Measurements from ENCODE around the gene CCT8L2.
"Not testable (repeated sequence)": the region's sequence is repeated elsewhere in the genome, so short reads cannot be mapped to it uniquely, and the experiment has no call there.

DNA sequence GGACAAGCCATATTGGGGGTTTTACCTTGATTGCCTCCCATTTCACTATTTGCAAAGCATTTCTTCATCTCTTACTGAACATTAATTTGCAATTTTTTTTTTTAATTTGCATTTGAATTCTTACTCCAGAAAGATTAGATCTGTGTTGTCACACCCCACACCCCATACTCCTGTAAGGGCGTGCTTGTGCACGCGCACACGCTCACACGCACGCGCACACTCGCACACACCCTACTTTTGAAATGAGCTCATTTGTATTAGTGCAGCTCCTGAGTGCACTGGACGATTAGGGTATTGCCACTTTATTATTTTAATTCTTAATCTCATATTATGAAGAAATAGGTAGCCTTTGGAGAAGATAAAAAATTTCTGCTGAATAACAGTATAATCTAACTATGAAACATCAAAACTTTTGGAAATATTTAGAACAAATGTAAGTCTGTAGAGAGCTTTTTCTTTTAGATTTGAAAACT, 11.2 kb upstream of the CCT8L2 start:
- TF ChIP-seq, protein P1, sequence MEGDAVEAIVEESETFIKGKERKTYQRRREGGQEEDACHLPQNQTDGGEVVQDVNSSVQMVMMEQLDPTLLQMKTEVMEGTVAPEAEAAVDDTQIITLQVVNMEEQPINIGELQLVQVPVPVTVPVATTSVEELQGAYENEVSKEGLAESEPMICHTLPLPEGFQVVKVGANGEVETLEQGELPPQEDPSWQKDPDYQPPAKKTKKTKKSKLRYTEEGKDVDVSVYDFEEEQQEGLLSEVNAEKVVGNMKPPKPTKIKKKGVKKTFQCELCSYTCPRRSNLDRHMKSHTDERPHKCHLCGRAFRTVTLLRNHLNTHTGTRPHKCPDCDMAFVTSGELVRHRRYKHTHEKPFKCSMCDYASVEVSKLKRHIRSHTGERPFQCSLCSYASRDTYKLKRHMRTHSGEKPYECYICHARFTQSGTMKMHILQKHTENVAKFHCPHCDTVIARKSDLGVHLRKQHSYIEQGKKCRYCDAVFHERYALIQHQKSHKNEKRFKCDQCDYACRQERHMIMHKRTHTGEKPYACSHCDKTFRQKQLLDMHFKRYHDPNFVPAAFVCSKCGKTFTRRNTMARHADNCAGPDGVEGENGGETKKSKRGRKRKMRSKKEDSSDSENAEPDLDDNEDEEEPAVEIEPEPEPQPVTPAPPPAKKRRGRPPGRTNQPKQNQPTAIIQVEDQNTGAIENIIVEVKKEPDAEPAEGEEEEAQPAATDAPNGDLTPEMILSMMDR (IDR thresholded peaks at IDR 0.05), result not testable (repeated sequence)
- TF ChIP-seq POLR2AphosphoS5, POLR2A (IDR thresholded peaks at IDR 0.05): not testable (repeated sequence)
